LHCN-M2 (cell line): Measurements from ENCODE around the gene N4BP2L1. TPM values are rescaled to one million over a fixed set of nuclear protein-coding genes. Genes with fewer than 3 reads are reported as not detected.

ENCODE experiments used
- DNase-seq: peaks from one replicate; pipeline ENCODE4 v3.0.0-alpha.2; 2012; ENCODE audit warnings: low read depth
- polyA plus RNA-seq: library from polyadenylated mRNA; unstranded; fragments of >200 nt; gene quantifications from one replicate; pipeline ENCODE4 v1.2.1, GENCODE V29; 2012; ENCODE audit warnings: missing spikeins
- total RNA-seq: library from RNA; depleted of rRNA; stranded (reverse); fragments of >200 nt; gene quantifications from 2 replicates; pipeline ENCODE4 v1.2.3, GENCODE V29; 2014; rRNA removed

Gene N4BP2L1
- total RNA-seq = 0.19 and 2.1 TPM in 2 replicates
- polyA plus RNA-seq = 0.52 TPM

DNA sequence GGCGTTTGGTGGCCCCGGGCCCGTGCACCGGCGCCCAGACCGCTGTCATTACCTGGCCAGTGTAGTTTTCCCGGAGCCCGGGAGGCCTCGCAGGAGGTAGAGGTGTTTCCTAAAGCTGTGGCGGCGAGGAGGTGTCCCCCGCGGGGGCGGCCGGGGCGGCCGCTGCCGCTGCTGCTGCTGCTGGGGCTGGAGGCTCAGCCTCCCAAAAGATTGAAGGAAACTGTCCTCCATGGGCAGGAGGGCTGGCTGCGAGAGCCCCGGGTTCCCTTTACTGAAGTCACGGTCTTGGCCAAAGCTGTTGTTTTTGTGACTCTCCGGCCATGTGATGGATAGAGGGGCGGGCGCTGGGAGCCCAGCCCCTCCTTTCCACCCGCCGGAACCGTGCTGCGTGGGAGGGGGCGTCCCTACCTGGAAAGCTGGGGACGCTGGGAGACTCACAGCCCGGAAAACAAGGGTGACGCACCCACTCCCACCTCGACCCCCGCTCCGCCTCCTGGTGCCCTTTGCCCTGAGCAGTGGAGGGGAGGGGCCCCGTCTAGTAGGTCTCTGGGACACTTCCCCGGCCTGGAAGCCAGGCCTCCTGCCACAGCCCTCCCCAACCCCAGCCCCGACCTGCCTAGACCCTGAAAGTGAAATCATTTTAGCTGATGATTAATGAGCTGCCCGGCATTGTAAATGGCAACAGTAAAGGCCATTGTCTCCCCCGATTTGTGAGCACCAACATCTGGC is at the start of gene N4BP2L1:
Gene N4BP2L1, minus strand, starts transcription at position 279 of the 729 bp plus-strand sequence. Its CDS starts 48 bp downstream, at position 231.
- peak; percentile 37 for DNase-seq

GRCh38 chr13:32476892-32477291 is 49.0 kb upstream of the N4BP2L1 start:
- DNase-seq = no peak

GRCh38 chr13:32476021-32476731 is 48.2 kb upstream of the N4BP2L1 start:
- DNase-seq = no peak

GRCh38 chr13:32474999-32475792 is 47.3 kb upstream of the N4BP2L1 start:
- no peak for DNase-seq

DNA sequence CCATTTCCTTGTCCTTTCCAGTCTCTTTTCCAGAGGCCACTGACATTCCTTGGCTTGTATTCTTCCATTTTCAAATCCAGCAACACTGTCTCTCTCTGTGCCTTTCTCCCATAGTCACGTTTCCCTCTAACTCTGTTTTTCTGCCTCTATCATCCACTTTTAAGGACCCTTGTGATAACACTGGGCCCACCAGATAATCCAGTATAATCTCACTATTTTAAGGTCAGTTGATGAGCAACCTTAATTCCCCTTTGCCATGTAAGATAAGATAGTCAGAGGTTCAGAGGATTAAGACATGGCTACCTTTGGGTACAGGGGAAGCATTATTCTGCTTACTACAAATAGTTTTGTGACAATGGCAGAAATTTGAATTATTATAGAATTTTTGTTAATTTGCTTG is 45.7 kb upstream of the N4BP2L1 start:
- DNase-seq = no peak

GRCh38 chr13:32472194-32472621 is 44.3 kb upstream of the N4BP2L1 start:
- DNase-seq = no peak

GRCh38 chr13:32471187-32471922 is 43.4 kb upstream of the N4BP2L1 start:
- DNase-seq = no peak

GRCh38 chr13:32468502-32469142 is 40.7 kb upstream of the N4BP2L1 start:
- DNase-seq = no peak

GRCh38 chr13:32456591-32456990 is 28.7 kb upstream of the N4BP2L1 start:
- DNase-seq = no peak

DNA sequence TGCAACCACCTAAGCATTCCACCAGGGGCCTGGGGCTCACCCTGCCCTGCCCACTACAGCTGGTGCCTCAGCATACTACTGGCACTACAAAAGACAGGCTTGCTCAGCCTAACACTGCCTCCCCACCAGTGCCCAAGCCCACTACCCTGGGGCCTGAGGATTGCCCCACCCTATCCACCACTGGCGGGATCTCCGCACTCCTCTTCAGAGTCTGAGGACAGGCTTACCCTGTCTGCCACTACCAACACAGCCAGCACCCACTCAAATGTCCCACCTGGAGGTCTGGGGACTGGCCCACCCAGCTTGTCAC is 27.6 kb upstream of the N4BP2L1 start:
- no peak for DNase-seq

- no peak for DNase-seq
These were observed 27.1 kb upstream of the N4BP2L1 start for GRCh38 chr13:32454886-32455593.

DNA sequence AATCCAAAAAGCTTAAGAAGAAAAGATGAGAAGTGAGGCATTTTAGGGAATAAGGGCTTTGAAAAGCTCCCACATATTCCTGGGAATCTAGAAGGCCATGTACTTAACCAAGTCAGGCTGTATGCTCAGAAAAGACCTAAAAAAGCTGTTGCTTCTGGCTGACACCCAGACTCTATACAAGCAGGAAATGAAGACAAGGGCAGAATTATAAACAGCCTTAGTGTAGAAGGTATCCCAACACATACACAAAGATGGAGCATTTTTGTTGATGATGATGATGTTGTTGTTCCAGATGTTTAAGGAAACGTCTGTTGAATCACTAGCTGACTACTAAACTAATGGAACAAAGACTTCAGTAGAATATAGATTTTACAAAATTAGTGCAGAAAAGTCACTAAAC is 26.1 kb upstream of the N4BP2L1 start:
- no peak for DNase-seq

DNA sequence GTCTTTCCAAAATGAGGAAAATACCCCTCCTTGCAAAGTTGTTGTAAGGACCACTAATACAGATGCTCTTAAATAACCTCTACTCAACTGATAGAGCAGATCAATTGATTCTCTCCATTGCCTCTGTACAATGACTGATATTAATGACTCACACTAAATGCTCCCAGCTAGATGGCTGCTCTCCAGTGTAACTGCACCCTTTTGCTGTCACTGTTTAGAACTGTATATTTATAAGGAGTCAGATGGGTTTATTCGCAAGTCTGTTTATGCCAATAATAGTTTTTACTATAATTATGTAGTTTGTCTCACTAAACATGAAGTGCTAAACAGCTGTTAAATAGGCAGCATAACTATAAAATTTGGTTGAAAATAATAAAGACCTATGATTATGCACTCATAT is 21.0 kb upstream of the N4BP2L1 start:
- DNase-seq = no peak

DNA sequence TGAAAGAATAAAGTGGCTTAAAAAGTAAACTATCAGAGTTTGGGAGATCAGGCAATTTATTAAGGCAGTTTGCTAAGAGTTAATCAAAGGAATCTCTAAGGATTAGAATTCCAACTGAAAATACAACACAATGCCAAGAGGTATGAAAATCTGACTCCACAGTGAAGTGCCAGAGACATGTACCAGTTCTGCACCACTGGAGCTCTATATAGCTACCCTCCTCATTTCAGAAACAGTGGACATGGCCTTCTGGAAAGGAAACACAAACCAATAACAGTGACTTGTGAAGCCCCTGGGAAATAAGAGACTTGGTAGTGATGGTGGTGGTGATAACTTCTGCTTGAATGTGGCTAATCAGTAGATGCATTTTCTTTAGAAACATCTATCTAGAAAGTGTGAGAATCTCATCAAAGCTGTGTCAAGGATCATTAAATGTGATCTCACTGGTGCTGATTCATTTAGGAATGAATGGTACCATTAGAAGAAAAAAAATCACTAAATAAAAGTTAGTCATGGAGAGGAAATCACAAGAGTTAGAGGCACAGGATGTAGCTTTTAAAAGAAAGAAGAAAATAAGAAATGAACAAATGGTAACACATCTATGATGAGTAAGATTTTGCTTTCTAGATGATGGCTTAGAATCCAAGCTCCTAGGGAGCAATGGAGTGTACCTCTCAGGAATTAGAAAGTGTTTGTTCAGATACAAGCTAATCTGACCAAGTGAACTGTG is 20.1 kb upstream of the N4BP2L1 start:
- DNase-seq = no peak

GRCh38 chr13:32446773-32447465 is 19.0 kb upstream of the N4BP2L1 start:
- no peak for DNase-seq

- no peak for DNase-seq
These were observed 18.3 kb upstream of the N4BP2L1 start for GRCh38 chr13:32446220-32446619.

- peak; percentile 20 for DNase-seq
These were observed 17.5 kb upstream of the N4BP2L1 start for GRCh38 chr13:32445461-32445860.

DNA sequence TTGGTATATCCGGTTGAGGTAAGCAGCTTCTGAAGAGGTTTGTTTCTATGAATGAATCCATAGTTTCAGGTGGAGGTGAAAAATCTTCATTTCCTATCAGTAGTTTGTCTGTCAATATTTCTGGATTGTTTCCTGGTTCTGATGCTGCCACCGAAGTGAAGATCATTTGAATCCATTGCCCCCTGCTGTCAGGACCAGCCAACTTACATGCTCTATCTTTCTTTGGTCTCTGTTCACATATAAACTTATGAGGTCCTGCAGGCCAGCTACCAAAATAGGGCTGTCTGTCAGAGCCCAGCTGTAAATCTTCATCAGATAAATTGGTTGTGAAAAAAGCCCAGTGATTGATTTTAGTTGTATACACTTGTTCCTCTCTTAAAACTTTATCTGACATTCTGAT is 15.2 kb upstream of the N4BP2L1 start:
- DNase-seq = no peak

DNA sequence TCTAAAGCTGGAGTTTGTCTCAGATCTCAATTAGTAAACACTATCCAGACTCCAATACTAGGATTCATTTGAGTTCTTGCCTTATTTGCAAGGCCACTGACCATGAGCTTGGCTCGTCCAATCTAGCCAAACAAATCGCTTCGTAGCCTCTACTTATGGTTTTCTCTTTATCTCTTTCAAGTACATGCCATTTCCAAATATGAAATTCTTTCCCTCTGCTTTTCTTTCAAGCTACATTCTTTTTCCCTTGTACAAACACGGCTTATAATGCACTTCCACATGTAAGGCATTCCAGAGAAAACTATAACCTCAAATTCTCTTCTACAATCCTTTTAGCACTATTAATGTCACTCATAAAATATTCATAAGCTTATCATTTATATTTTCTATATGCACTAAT is 10.9 kb upstream of the N4BP2L1 start:
- DNase-seq = no peak
